ENCODE results near the gene GLRX5. TPM values are rescaled to one million over a fixed set of nuclear protein-coding genes. Genes with fewer than 3 reads are reported as not detected.

Gene GLRX5
- 10 to 100 TPM; 24.2 to 28.3 TPM for polyA plus RNA-seq

DNA sequence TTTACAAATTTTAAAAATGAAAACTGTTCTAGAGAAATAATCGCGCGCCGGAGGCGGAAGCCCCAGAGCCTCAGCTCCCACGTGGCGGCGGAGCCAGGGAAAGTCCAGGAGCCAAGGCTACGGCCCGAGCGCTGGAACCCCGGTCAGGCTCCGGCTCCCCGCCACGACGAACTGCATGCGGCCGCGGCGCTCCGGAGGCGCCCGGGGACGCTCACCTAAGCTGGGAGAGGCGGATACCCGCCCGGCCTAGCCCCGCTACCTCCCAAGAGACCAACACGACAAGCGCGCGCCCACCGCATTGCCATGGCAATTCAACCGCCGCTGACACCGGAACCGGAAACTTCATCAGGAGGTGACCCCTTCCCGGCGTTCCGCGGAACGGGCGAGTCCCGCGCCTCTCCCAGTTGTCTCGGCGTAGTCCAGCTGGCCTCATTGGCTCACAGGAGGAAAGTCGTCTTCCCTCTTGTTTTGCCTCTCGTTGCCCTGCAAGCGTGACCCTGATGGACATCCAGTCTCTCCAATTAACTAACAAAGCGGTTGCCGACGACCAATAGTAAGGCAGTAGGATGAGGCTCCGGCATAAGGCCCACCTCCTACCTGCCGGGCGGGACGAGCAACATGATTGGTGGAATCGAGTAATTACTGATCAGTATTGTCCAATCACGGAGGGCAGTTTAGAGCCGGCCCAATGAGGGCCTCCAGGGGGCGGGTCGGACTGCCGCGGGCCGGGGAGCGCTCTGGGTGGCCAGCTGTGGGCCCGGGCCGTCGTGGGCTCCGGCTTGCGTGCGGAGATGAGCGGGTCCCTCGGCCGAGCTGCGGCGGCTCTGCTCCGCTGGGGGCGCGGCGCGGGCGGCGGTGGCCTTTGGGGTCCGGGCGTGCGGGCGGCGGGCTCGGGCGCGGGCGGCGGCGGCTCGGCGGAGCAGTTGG lies at the start of gene GLRX5:
Gene GLRX5 (plus strand): TSS at position 752 of the 927 bp plus-strand sequence. CDS start 40 bp downstream, at position 792.
- H3K4me3 ChIP-seq (ENCODE audit: low read depth in 1 of 2, low read length in 2 of 2): peak within 1 kb of the TSS; percentile 93 to 95
- peak within 1 kb of the TSS; percentile 91 to 97 for H3K27ac ChIP-seq (ENCODE audit: low read depth in 2 of 2, low read length in 1 of 2)
- H3K27me3 ChIP-seq (ENCODE audit: control insufficient read depth in 1 of 2, insufficient read depth in 2 of 2, low read length in 2 of 2): no peaks in the 10 kb centered on the region
- WGBS, 2 donors: 0% methylated on average over 95 to 97 of the region's 97 CpGs
- no peaks in the 10 kb centered on the region for H3K9me3 ChIP-seq (ENCODE audit: control insufficient read depth in 2 of 2, insufficient read depth in 1 of 2, low read depth in 1 of 2, low read length in 1 of 2)
- peaks cover 0 to 16% of the 10 kb centered on the region in 2 donors for H3K4me1 ChIP-seq (ENCODE audit: control insufficient read depth in 2 of 2, insufficient read depth in 2 of 2, low read length in 1 of 2)
- no peaks in the 10 kb centered on the region for H3K36me3 ChIP-seq (ENCODE audit: control insufficient read depth in 2 of 2, insufficient read depth in 2 of 2, low read length in 1 of 2)

DNA sequence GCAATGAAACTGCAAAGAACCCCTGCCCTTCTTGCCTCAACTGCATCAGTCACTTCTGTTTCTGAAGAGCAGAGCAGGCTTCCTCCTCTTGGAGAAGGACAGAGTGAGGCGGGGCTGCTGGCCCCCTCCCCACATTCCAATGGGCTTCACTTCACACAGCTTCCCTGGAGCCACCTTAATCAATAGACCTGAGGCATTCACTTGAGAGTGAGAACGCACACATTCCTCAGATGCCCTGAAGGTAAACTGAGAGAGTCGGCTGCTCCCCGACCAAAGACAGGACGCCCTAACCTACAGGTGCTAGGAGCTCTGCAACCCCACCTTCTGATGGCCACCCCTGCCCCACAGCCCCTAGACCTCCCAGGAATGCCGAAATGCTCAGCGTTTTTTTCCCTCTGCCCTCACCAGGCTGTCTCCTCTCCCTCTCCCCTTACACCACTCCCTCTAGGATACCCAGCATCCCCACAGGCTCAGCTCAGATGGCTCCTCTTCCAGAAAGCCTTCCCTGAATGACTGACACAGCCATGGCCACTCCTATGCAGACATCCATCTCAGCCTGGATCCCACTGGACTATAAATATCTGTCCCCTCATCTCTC lies 49.5 kb upstream of the GLRX5 start:
- Histone ChIP-seq H3K4me3 (ENCODE audit: low read depth in 1 of 2, low read length in 2 of 2) (no peak overlapping the region), H3K36me3 (ENCODE audit: control insufficient read depth in 2 of 2, insufficient read depth in 2 of 2, low read length in 1 of 2) (no peaks in the 10 kb centered on the region), H3K9me3 (ENCODE audit: control insufficient read depth in 2 of 2, insufficient read depth in 1 of 2, low read depth in 1 of 2, low read length in 1 of 2) (no peaks in the 10 kb centered on the region), H3K27ac (ENCODE audit: low read depth in 2 of 2, low read length in 1 of 2) (no peak overlapping the region), H3K27me3 (ENCODE audit: control insufficient read depth in 1 of 2, insufficient read depth in 2 of 2, low read length in 2 of 2) (no peaks in the 10 kb centered on the region), H3K4me1 (ENCODE audit: control insufficient read depth in 2 of 2, insufficient read depth in 2 of 2, low read length in 1 of 2) (peaks cover 13 to 29% of the 10 kb centered on the region in 2 donors)
- WGBS, 2 donors: 80 to 83% methylated on average over 7 of the region's 7 CpGs

DNA sequence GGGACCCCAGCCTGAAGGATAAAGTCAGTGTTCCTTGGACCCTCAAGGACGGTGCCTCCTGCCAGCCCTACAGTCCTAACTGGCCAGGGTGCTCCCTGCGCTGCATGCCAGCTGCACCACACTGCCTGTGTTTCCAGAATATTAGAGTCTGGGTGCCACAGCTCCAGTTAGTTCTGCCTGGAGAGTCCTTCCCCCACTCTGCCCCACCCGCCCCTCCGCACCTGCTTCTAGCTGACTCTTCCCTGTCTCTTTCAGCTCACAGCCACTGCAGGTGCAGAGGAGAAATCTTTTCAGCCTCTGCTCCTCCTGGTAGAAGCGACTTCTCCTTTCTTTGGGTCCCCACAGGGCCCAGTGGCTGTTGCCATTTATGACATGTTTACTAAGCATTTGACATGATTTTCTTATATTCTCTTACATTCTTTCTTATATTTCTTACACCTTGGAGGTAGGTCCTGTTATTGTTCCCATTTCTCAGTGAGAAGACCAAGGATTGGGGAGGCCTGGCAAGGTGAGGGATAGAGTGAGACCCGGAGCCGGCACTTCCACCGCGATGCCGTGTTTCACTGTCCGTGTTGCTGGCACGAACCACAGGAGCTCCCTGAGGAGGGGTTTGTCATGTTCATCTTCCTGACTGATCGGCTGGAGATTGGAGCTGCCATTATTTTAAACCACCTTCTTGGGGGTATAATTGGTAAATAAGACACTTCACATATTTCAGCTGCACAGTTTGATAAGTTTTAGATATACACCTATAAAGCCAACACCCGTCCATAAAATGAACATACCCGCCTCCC lies 47.8 kb upstream of the GLRX5 start:
- Histone ChIP-seq H3K4me3 (ENCODE audit: low read depth in 1 of 2, low read length in 2 of 2) (no peak overlapping the region), H3K4me1 (ENCODE audit: control insufficient read depth in 2 of 2, insufficient read depth in 2 of 2, low read length in 1 of 2) (peaks cover 15 to 35% of the 10 kb centered on the region in 2 donors), H3K36me3 (ENCODE audit: control insufficient read depth in 2 of 2, insufficient read depth in 2 of 2, low read length in 1 of 2) (no peaks in the 10 kb centered on the region), H3K9me3 (ENCODE audit: control insufficient read depth in 2 of 2, insufficient read depth in 1 of 2, low read depth in 1 of 2, low read length in 1 of 2) (no peaks in the 10 kb centered on the region), H3K27ac (ENCODE audit: low read depth in 2 of 2, low read length in 1 of 2) (no peak overlapping the region), H3K27me3 (ENCODE audit: control insufficient read depth in 1 of 2, insufficient read depth in 2 of 2, low read length in 2 of 2) (no peaks in the 10 kb centered on the region)
- WGBS, 2 donors: 86 to 93% methylated on average over 15 of the region's 15 CpGs

DNA sequence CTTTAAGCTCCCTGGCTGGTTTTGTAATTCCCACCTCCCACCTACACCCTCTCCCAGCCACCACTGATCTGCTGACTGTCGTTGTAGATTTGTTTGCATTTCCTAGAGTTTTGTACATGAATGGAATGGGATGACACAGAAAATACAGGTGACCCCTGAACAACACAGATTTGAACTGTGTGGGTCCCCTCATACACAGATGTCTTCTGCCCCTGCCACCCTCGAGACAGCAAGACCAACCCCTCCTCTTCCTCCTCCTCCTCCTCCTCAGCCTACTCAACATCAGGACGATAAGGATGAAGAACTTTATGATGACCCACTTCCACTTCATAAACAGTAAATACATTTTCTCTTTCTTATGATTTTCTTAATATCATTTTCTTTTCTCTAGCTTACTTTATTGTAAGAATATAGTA lies 47.2 kb upstream of the GLRX5 start:
- Histone ChIP-seq H3K27ac (ENCODE audit: low read depth in 2 of 2, low read length in 1 of 2) (no peak overlapping the region), H3K36me3 (ENCODE audit: control insufficient read depth in 2 of 2, insufficient read depth in 2 of 2, low read length in 1 of 2) (no peaks in the 10 kb centered on the region), H3K4me1 (ENCODE audit: control insufficient read depth in 2 of 2, insufficient read depth in 2 of 2, low read length in 1 of 2) (peaks cover 15 to 35% of the 10 kb centered on the region in 2 donors), H3K9me3 (ENCODE audit: control insufficient read depth in 2 of 2, insufficient read depth in 1 of 2, low read depth in 1 of 2, low read length in 1 of 2) (no peaks in the 10 kb centered on the region), H3K27me3 (ENCODE audit: control insufficient read depth in 1 of 2, insufficient read depth in 2 of 2, low read length in 2 of 2) (no peaks in the 10 kb centered on the region), H3K4me3 (ENCODE audit: low read depth in 1 of 2, low read length in 2 of 2) (no peak overlapping the region)
- 62 to 70% methylated on average over 3 of the region's 3 CpGs for WGBS, 2 donors

DNA sequence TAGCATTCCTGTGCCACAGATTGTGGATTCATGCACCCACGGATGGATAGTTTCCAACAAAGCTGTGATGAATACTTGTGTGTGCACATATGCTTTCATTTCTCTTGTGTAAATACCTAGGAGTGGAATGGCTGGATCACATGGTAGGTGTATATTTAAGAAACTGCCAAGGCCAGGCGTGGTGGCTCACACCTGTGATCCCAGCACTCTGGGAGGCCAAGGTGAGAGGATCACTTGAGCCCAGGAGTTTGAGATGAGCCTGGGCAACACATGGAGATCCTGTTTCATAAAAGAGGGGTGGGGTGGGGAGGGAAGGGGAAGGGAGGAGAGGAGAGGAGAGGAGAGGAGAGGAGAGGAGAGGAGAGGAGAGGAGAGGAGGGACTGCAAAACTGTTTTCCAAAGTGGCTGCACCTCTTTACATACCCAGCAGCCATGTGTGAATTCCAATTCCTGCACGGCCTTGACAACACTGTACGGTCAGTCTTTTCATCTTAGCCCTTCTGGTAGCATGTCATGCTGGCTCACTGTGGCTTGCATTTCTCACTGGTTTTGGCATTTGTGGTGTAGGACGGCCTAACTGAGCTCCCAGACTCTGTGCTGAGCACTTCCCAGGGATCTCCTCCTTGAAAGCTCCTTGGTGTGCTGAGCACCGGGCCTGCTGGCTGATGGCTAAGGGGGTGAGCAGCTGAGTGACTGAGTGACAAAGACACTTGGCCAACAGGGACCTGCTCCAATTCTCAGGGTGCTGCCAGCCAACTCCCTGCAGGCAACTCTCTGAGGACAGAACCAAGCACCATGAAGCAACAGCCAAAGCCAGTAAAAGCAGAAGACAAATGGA lies 46.3 kb upstream of the GLRX5 start:
- 65 to 73% methylated on average over 6 of the region's 6 CpGs for WGBS, 2 donors
- peaks cover 8 to 27% of the 10 kb centered on the region in 2 donors for H3K4me1 ChIP-seq (ENCODE audit: control insufficient read depth in 2 of 2, insufficient read depth in 2 of 2, low read length in 1 of 2)
- H3K9me3 ChIP-seq (ENCODE audit: control insufficient read depth in 2 of 2, insufficient read depth in 1 of 2, low read depth in 1 of 2, low read length in 1 of 2): no peaks in the 10 kb centered on the region
- no peaks in the 10 kb centered on the region for H3K27me3 ChIP-seq (ENCODE audit: control insufficient read depth in 1 of 2, insufficient read depth in 2 of 2, low read length in 2 of 2)
- no peaks in the 10 kb centered on the region for H3K36me3 ChIP-seq (ENCODE audit: control insufficient read depth in 2 of 2, insufficient read depth in 2 of 2, low read length in 1 of 2)
- H3K27ac ChIP-seq (ENCODE audit: low read depth in 2 of 2, low read length in 1 of 2): peak overlapping the region; percentile 8 to 72
- no peak overlapping the region for H3K4me3 ChIP-seq (ENCODE audit: low read depth in 1 of 2, low read length in 2 of 2)

DNA sequence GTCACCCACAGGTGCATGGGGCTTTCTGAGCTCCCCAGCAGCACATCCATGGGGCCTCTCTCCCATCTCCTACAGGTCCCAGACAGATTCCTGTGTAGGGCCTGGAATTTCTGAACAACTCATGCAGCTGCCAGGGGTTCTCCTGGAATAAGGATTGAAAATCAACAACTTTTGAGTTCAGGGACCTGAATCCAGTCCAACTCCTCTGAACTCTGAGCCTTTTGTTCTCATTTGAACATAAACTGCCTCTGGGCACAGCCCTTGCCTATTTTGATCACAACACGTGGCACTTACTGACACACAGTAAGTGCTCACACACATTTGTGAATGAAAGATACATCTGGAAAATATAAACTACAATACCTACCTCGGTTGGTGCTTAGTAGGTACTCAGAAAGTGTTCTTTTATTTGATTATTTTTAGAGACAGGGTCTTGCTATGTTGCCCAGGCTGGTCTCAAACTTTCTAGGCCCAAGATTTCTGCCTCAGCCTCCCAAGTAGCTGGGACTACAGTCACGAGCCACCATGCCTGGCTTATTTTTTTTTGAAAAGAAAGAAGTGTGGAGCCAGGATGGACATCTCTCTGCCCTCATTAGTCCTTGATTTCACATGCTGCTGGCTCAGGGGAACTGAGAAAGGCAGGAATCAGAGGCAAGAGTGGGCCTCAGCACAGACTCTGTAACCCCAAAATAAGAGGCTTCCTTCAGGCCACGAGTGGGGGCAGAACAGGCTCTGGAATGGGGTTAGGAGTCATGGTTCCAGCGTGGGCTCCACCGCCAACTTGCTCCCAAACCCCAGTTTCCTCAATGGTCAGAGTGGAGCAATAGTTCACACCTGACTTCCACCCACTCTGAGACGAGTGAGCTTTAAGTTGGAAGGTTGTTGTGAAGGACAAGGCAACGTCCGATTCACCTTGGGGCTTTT lies 45.4 kb upstream of the GLRX5 start:
- whole genome bisulfite sequencing, 2 donors: 66 to 74% methylated on average over 9 of the region's 9 CpGs
- no peaks in the 10 kb centered on the region for H3K9me3 ChIP-seq (ENCODE audit: control insufficient read depth in 2 of 2, insufficient read depth in 1 of 2, low read depth in 1 of 2, low read length in 1 of 2)

DNA sequence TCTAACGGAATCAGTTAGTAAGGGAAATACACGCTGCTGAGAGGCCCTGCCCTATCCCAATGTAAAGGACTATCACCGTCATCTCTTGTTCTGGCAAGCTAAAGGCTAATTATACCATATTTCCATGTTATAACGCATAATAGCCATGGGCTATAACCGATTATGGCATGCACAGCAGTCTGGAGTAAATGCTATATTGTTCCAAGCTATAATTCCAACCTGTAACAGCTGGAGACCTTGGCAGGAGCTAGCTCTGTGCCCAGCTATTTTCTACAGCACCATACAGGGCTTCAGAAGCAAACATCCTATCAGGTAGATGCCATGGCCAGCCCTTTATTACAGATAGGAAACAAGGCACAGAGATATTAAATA lies 44.7 kb upstream of the GLRX5 start:
- peaks cover 5 to 19% of the 10 kb centered on the region in 2 donors for H3K4me1 ChIP-seq (ENCODE audit: control insufficient read depth in 2 of 2, insufficient read depth in 2 of 2, low read length in 1 of 2)
- H3K36me3 ChIP-seq (ENCODE audit: control insufficient read depth in 2 of 2, insufficient read depth in 2 of 2, low read length in 1 of 2): no peaks in the 10 kb centered on the region
- no peaks in the 10 kb centered on the region for H3K27me3 ChIP-seq (ENCODE audit: control insufficient read depth in 1 of 2, insufficient read depth in 2 of 2, low read length in 2 of 2)
- 62 to 70% methylated on average over 5 of the region's 5 CpGs for WGBS, 2 donors
- no peak overlapping the region for H3K4me3 ChIP-seq (ENCODE audit: low read depth in 1 of 2, low read length in 2 of 2)
- no peaks in the 10 kb centered on the region for H3K9me3 ChIP-seq (ENCODE audit: control insufficient read depth in 2 of 2, insufficient read depth in 1 of 2, low read depth in 1 of 2, low read length in 1 of 2)
- H3K27ac ChIP-seq (ENCODE audit: low read depth in 2 of 2, low read length in 1 of 2): no peak overlapping the region

More for the DNA sequence above, 45.4 kb upstream of the GLRX5 start:
- H3K27me3 ChIP-seq (ENCODE audit: control insufficient read depth in 1 of 2, insufficient read depth in 2 of 2, low read length in 2 of 2): no peaks in the 10 kb centered on the region
- peak overlapping the region; percentile 33 to 72 for H3K27ac ChIP-seq (ENCODE audit: low read depth in 2 of 2, low read length in 1 of 2)
- H3K4me1 ChIP-seq (ENCODE audit: control insufficient read depth in 2 of 2, insufficient read depth in 2 of 2, low read length in 1 of 2): peaks cover 5 to 19% of the 10 kb centered on the region in 2 donors
- H3K36me3 ChIP-seq (ENCODE audit: control insufficient read depth in 2 of 2, insufficient read depth in 2 of 2, low read length in 1 of 2): no peaks in the 10 kb centered on the region
- H3K4me3 ChIP-seq (ENCODE audit: low read depth in 1 of 2, low read length in 2 of 2): no peak overlapping the region

DNA sequence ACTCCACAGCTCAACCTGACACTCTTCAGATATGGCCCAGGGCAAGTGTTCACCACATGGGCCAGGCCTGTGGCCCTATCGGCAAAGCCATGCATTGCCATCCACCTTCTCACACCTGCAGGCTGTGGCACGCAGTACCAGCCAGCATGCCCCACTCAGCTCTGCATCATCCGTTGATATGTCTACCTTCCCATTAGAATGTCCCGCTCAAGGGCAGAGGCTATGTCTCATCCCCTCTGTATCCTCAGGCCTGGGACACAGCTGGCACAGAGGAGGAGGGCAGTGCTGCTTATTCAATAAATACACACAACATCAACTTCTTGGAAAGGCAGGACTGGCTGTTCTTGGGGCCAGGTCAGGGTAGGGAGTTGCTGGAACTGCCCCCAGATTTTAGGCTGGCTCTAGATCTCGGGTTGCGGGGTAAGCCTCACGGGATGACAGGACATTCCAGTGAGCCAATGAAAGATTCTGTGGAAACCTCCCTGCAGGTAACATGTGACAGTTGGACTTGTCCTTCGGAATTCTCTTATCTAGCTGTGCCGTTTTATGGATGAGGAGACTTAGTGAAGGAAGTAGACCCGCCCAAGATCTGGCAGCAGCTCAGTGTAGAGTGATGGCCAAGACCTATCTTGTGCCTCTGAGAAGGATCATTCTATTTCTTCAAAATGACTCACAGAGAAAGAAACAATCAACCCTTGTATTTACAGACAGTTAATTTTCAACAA lies 44.0 kb upstream of the GLRX5 start:
- Histone ChIP-seq H3K4me1 (ENCODE audit: control insufficient read depth in 2 of 2, insufficient read depth in 2 of 2, low read length in 1 of 2) (peaks cover 9 to 23% of the 10 kb centered on the region in 2 donors), H3K27ac (ENCODE audit: low read depth in 2 of 2, low read length in 1 of 2) (no peak overlapping the region), H3K9me3 (ENCODE audit: control insufficient read depth in 2 of 2, insufficient read depth in 1 of 2, low read depth in 1 of 2, low read length in 1 of 2) (no peaks in the 10 kb centered on the region), H3K27me3 (ENCODE audit: control insufficient read depth in 1 of 2, insufficient read depth in 2 of 2, low read length in 2 of 2) (no peaks in the 10 kb centered on the region), H3K4me3 (ENCODE audit: low read depth in 1 of 2, low read length in 2 of 2) (no peak overlapping the region), H3K36me3 (ENCODE audit: control insufficient read depth in 2 of 2, insufficient read depth in 2 of 2, low read length in 1 of 2) (no peaks in the 10 kb centered on the region)
- WGBS, 2 donors: 47 to 52% methylated on average over 10 of the region's 10 CpGs

Data from esophagus (tissue), 2 donors.